ENCODE data around the gene LRRC51. TPM values are rescaled to one million over a fixed set of nuclear protein-coding genes. Genes with fewer than 3 reads are reported as not detected.

LRRC51 gene
- total RNA-seq, 2 experiments from 2014 or later, result 4.0 to 9.2 TPM

GRCh38 chr11:72102162-72102561 lies 21.5 kb downstream of the LRRC51 start:
- Mint-ChIP-seq H3K9me3 (ENCODE audit: low read depth) (no peaks in the 10 kb centered on the region), H3K27me3 (no peaks in the 10 kb centered on the region), H3K4me3 (peak overlapping the region; percentile 85), H3K4me1 (peaks cover 39% of the 10 kb centered on the region), H3K27ac (peak overlapping the region; percentile 85), H3K36me3 (peaks cover 17% of the 10 kb centered on the region)
- ATAC-seq (no peak), DNase-seq (no peak)
- CTCF ChIA-PET, result interaction anchor here (0.7 to 4.4 kb wide), 8 partner anchors 9 to 82 kb away, joined by 3 to 19 read pairs (median 4); no protein-coding TSS in a partner anchor

DNA sequence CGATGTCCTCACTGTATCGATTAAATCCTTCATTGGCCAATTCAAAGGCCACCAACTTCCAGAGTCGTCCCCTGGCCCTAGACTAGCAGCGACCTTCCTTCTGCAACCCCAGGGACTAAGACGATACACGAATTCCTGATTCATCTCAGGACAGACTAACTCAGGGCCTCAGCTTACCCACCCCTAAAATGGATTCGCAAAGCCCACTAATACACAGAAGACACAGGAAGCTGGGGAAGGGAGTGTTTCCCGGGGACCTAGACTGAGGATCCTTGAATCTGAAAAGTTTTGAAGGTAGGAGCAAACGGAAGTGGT lies 21.9 kb downstream of the LRRC51 start:
- H3K4me1 Mint-ChIP-seq, result peaks cover 39% of the 10 kb centered on the region
- peak overlapping the region; percentile 85 for H3K4me3 Mint-ChIP-seq
- H3K36me3 Mint-ChIP-seq, result peaks cover 16% of the 10 kb centered on the region
- peak; percentile 13 for ATAC-seq
- no peaks in the 10 kb centered on the region for H3K9me3 Mint-ChIP-seq (ENCODE audit: low read depth)
- CTCF ChIA-PET, result interaction anchor here (0.7 to 2.1 kb wide), 6 partner anchors 11 to 81 kb away, joined by 3 to 7 read pairs (median 4); no protein-coding TSS in a partner anchor
- DNase-seq, result no peak
- peak overlapping the region; percentile 85 for H3K27ac Mint-ChIP-seq
- H3K27me3 Mint-ChIP-seq, result no peaks in the 10 kb centered on the region

DNA sequence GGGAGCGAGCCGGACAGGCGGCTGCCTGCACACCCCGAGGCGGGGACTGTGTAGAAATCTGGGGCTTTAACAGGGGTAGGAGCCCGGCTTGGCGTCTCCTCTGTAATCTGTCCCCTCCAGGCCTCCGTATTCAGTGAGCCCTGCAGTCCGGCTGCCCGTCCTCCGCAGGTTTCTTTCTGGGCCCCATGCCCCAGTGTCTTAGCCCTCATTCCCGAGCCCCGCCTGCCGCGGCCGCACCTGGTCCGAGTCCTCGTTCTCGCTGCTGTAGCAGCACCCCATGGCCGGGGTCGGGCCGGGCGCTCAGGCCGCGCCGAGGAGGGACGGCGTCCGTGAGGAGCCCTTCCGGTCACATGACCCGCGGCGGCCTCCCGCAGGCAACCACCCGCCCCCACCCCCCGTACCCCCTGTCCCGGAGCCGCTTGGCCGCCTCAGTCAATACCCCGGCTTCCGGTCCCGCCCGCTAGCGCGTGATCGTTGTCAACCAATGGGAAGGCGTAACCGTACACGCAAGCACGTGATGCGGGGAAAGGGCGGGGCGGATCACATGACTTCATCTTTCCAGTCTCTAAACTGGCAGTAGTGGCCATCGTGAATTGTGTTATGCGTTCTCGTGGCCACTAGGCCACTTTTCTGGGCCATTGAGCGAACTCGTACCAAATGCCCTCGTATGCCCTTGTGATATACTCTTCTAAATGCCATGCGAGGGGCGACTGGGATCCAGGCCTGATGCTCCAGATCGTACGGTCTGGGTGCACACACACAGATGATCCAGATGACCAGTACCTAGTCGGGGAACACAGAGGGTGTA lies 22.5 kb downstream of the LRRC51 start, which contains the start of gene LAMTOR1:
Gene LAMTOR1 (minus strand): TSS at position 352 of the 808 bp plus-strand sequence. CDS start 73 bp downstream, at position 279.
- Mint-ChIP-seq H3K4me3 (peak within 1 kb of the TSS; percentile 85), H3K27ac (peak within 1 kb of the TSS; percentile 85), H3K27me3 (no peaks in the 10 kb centered on the region), H3K36me3 (peaks cover 11% of the 10 kb centered on the region), H3K9me3 (ENCODE audit: low read depth) (no peaks in the 10 kb centered on the region), H3K4me1 (peaks cover 39% of the 10 kb centered on the region)
- ATAC-seq, result peak; percentile 95
- CTCF ChIA-PET, result interaction anchor here (0.7 to 2.1 kb wide), 5 partner anchors 12 to 81 kb away, joined by 3 to 7 read pairs (median 5); no protein-coding TSS in a partner anchor
- DNase-seq, result peak; percentile 99

- Mint-ChIP-seq H3K4me1 (peaks cover 39% of the 10 kb centered on the region), H3K27me3 (no peaks in the 10 kb centered on the region), H3K4me3 (peak overlapping the region; percentile 85), H3K27ac (peak overlapping the region; percentile 85), H3K36me3 (peaks cover 6% of the 10 kb centered on the region), H3K9me3 (ENCODE audit: low read depth) (no peaks in the 10 kb centered on the region)
- no peak for DNase-seq
- CTCF ChIA-PET, result interaction anchor here (1.9 kb wide), 1 partner anchor 40 kb away, joined by 6 read pairs; no protein-coding TSS in a partner anchor
- ATAC-seq, result no peak
Observed at GRCh38 chr11:72103754-72104167, 23.1 kb downstream of the LRRC51 start.

DNA sequence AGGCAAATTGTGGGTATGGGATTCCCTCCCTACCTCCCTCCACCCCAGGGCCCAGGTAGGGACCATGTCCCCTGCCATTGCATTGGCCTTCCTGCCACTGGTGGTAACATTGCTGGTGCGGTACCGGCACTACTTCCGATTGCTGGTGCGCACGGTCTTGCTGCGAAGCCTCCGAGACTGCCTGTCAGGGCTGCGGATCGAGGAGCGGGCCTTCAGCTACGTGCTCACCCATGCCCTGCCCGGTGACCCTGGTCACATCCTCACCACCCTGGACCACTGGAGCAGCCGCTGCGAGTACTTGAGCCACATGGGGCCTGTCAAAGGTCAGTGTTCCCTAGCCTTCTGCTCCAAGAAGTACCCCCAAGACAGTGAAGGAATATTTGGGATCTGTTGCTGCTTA lies 25.2 kb downstream of the LRRC51 start, which contains the start of gene TOMT:
Gene TOMT (plus strand): TSS at position 37 of the 400 bp plus-strand sequence. CDS start 28 bp downstream, at position 65.
- CTCF ChIA-PET, result interaction anchor here (0.9 to 1.3 kb wide), 2 partner anchors 35 to 38 kb away, joined by 3 read pairs; no protein-coding TSS in a partner anchor
- Mint-ChIP-seq H3K36me3 (peaks cover 4% of the 10 kb centered on the region), H3K4me1 (peaks cover 27% of the 10 kb centered on the region), H3K27ac (peak within 1 kb of the TSS; percentile 29), H3K27me3 (no peaks in the 10 kb centered on the region), H3K4me3 (no peak within 1 kb of the TSS), H3K9me3 (ENCODE audit: low read depth) (no peaks in the 10 kb centered on the region)
- DNase-seq (no peak), ATAC-seq (no peak)

DNA sequence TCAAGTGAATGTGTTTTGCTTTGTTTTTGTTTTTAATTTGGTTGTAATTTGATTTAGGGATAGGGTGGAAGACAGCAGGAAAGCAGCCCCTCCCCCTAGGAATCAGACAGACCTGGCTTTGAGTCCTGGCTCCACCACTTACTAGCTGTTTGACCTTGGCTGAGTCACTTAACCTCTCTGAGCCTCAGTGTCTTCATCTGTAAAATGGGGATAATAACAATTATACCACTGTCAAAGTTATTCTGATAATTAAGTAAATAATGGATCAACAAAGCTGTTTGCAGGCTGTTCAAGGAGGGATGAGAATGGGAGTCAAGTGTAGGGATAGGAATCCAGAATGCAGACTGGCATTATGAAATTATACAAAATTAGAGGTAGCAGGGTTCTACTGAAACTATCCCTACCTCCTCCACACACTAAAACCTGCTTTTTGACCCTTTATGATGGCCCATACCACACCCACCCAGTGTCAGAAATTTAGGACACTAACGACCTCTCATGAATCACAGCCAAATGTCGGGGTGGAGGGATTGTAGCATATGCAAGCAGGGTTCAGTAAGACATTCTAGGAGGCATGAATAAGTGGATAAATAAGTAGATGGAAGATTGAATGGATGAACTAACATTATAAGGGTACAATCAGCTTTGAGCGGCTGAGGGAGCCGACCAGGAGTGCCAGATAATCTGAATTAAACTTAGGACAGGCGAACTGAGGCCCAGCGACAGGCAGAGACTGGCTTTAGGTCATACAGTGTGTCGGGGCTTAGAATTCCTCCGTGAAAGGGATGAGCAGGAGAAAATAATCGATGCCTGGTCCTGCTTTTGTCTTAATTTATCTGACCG lies 30.9 kb downstream of the LRRC51 start:
- Mint-ChIP-seq H3K4me3 (peak overlapping the region; percentile 93), H3K27ac (peak overlapping the region; percentile 98), H3K36me3 (peaks cover 2% of the 10 kb centered on the region), H3K4me1 (peaks cover 19% of the 10 kb centered on the region), H3K9me3 (ENCODE audit: low read depth) (no peaks in the 10 kb centered on the region), H3K27me3 (no peaks in the 10 kb centered on the region)
- CTCF ChIA-PET, result interaction anchor here (1.2 to 2.8 kb wide), 8 partner anchors 20 to 319 kb away, joined by 3 to 11 read pairs (median 4); no protein-coding TSS in a partner anchor
- no peak for DNase-seq
- ATAC-seq, result peak; percentile 0

DNA sequence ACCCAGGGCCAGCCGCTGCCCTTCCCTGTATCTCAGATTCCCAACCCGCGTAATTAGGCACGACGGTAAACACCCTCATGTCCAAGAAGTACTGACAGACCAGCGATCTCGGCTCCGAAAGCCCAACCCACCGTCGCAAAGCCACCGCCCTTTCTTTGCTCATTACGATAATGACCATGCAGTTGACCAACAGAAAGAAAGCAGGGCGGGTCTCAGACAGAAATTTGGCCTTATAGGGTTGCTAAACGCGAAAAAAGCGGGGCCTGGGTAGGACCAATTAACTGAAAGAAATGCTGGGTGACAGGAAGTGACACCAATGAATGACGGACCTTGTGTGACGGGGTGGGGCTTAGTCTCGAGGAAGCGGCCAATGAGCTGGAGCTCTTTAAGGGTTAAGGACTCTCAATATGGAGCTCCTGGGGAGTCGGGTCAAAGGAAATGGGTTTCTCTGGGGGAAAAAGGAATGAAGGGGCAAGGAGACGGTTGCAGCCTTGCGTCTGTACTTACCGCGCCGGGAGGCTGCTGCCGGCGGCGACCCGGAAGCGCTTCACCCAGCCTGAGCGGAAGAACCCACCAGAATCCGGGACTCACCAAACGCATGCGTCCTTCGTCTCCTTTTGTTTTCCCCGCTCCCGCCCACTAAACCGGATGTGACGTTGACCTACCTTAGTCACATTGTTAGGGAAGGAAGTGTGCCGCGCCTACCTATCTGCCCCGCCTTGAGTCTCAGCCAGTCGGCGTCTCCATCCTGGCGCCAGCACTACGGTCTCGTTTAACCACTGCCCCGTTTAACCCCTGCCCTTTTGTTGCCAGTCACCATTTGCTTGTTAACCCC lies 31.7 kb downstream of the LRRC51 start, which contains the start of gene ANAPC15:
Gene ANAPC15 (minus strand): TSS at position 553 of the 835 bp plus-strand sequence. CDS start 1,419 bp downstream, outside the sequence.
- peak within 1 kb of the TSS; percentile 98 for H3K27ac Mint-ChIP-seq
- peak within 1 kb of the TSS; percentile 93 for H3K4me3 Mint-ChIP-seq
- CTCF ChIA-PET, result interaction anchor here (0.6 to 2.8 kb wide), 13 partner anchors 10 to 319 kb away, joined by 3 to 11 read pairs (median 4); no protein-coding TSS in a partner anchor
- H3K27me3 Mint-ChIP-seq, result no peaks in the 10 kb centered on the region
- ATAC-seq (peak; percentile 92), DNase-seq (peak; percentile 100)
- peaks cover 2% of the 10 kb centered on the region for H3K36me3 Mint-ChIP-seq
- H3K4me1 Mint-ChIP-seq, result peaks cover 23% of the 10 kb centered on the region
- H3K9me3 Mint-ChIP-seq (ENCODE audit: low read depth), result no peaks in the 10 kb centered on the region

DNA sequence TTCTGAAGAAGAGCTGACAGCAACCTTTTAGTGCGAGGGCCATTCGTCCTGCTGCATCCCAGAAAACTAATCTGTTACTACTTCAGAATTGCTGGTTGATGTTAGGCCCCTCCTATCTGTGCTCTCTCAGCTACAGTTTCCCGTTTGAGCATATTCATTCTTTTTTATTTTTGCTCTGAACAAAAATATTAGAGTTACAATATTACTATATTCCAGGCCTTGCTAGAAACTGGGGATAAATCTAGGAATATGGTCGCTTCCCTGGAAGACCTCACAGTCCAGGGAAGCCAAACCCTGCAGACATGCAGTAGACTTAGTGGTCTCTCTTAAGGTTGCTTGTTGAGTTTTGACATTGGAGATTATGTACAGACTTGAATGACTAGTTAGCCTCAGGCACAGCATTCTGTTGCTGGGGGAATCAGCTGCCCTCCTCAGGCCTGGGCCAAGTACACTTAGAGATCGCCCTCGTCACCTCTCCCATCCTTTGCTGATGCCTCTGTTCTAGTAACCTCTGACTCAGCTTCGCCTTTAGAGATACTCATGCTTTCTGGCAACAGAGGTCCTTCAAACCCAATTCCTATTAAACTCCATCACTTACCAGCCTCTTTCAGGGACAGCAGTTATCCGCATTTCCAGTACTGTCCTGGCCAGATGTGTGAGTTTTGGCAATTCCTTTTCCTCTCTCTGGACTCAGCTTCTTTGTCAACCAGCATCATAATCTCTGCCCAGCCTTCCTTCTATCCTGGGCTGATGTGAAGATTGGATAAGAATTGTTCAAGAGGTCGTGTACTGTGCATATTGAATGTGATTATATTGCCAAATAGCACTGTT lies 32.5 kb downstream of the LRRC51 start:
- Mint-ChIP-seq H3K9me3 (ENCODE audit: low read depth) (no peaks in the 10 kb centered on the region), H3K27me3 (no peaks in the 10 kb centered on the region), H3K27ac (peak overlapping the region; percentile 98), H3K4me1 (peaks cover 25% of the 10 kb centered on the region), H3K36me3 (peaks cover 2% of the 10 kb centered on the region), H3K4me3 (peak overlapping the region; percentile 93)
- DNase-seq (no peak), ATAC-seq (no peak)
- CTCF ChIA-PET, result interaction anchor here (0.6 to 2.8 kb wide), 13 partner anchors 10 to 318 kb away, joined by 3 to 11 read pairs (median 4); no protein-coding TSS in a partner anchor

- Mint-ChIP-seq H3K9me3 (ENCODE audit: low read depth) (no peaks in the 10 kb centered on the region), H3K4me1 (peaks cover 35% of the 10 kb centered on the region), H3K4me3 (no peak overlapping the region), H3K27ac (no peak overlapping the region), H3K27me3 (no peaks in the 10 kb centered on the region), H3K36me3 (peaks cover 2% of the 10 kb centered on the region)
- ATAC-seq, result no peak
- no peak for DNase-seq
- CTCF ChIA-PET, result no interaction called here
Observed at GRCh38 chr11:72114570-72114969, 33.9 kb downstream of the LRRC51 start.

GRCh38 chr11:72116019-72116755 lies 35.5 kb downstream of the LRRC51 start:
- DNase-seq, result no peak
- CTCF ChIA-PET, result interaction anchor here (1.0 to 1.2 kb wide), 2 partner anchors 28 to 91 kb away, joined by 3 to 4 read pairs; no protein-coding TSS in a partner anchor
- Mint-ChIP-seq H3K36me3 (no peaks in the 10 kb centered on the region), H3K4me1 (peaks cover 32% of the 10 kb centered on the region), H3K4me3 (no peak overlapping the region), H3K9me3 (ENCODE audit: low read depth) (no peaks in the 10 kb centered on the region), H3K27me3 (no peaks in the 10 kb centered on the region), H3K27ac (no peak overlapping the region)
- ATAC-seq, result no peak

GRCh38 chr11:72119198-72119597 lies 38.5 kb downstream of the LRRC51 start:
- ATAC-seq (peak; percentile 36), DNase-seq (no peak)
- Mint-ChIP-seq H3K4me3 (no peak overlapping the region), H3K27ac (peak overlapping the region; percentile 13), H3K9me3 (ENCODE audit: low read depth) (no peaks in the 10 kb centered on the region), H3K36me3 (no peaks in the 10 kb centered on the region), H3K4me1 (peaks cover 16% of the 10 kb centered on the region), H3K27me3 (peaks cover 7% of the 10 kb centered on the region)
- CTCF ChIA-PET, result interaction anchor here (0.8 to 2.1 kb wide), 3 partner anchors 11 to 93 kb away, joined by 3 to 6 read pairs (median 3); no protein-coding TSS in a partner anchor

All from activated CD8-positive, alpha-beta memory T cell treated with anti-CD3 and anti-CD28 coated beads, Interleukin-2, amount 10 ng/mL, durations not matched to agents 7 days and 5 days (primary cell).